ENCODE results near the gene PEX7.

- TF ChIP-seq EZH2 (IDR thresholded peaks at IDR 0.05) = no peak
- no peak for TF ChIP-seq POLR2AphosphoS5 (IDR thresholded peaks at IDR 0.05; ENCODE audit: borderline replicate concordance, low read depth, low read length)
- no peak for TF ChIP-seq FOXP2 (optimal IDR thresholded peaks at IDR 0.05; ENCODE audit: control extremely low read depth, extremely low read length, insufficient read depth)
These were observed 39.4 kb upstream of the PEX7 start for GRCh38 chr6:136783021-136783420.

Measured in SK-N-MC (cell line).